Loucy (cell line): ENCODE data around the gene IL20RB.

ENCODE experiments used
- H2AFZ ChIP-seq: fragments of 200-600 bp; sonication (generic); 2 replicates; pipeline ENCODE4 v1.6.0; 2016; ENCODE audit warnings: antibody characterized with exemption, mild to moderate bottlenecking, low read length, moderate library complexity
- H3F3A ChIP-seq: fragments of 200-600 bp; 2 replicates; pipeline ENCODE4 v1.6.0; 2016; ENCODE audit warnings: antibody characterized with exemption, low read depth, mild to moderate bottlenecking
- H3K27me3 ChIP-seq: fragments of 200-600 bp; sonication (generic); 2 replicates; pipeline ENCODE4 v1.6.1; 2014; ENCODE audit warnings: low read length, mild to moderate bottlenecking; ENCODE audit not compliant: insufficient read depth, poor library complexity, severe bottlenecking
- H3K36me3 ChIP-seq: fragments of 200-600 bp; sonication (generic); 2 replicates; pipeline ENCODE4 v1.6.1; 2016; ENCODE audit warnings: low read length; ENCODE audit not compliant: insufficient read depth
- H3K4me1 ChIP-seq: fragments of 200-600 bp; sonication (generic); 2 replicates; pipeline ENCODE4 v1.5.1; 2014; ENCODE audit warnings: low read length, mild to moderate bottlenecking; ENCODE audit not compliant: insufficient read depth, poor library complexity, severe bottlenecking
- H3K4me2 ChIP-seq: fragments of 200-600 bp; sonication (generic); 2 replicates; pipeline ENCODE4 v1.6.0; 2014; ENCODE audit warnings: antibody characterized with exemption, low read length, low read depth, mild to moderate bottlenecking; ENCODE audit not compliant: poor library complexity, severe bottlenecking
- H3K4me3 ChIP-seq: fragments of 200-600 bp; sonication (generic); 2 replicates; pipeline ENCODE4 v1.5.1; 2014; ENCODE audit warnings: low read length, mild to moderate bottlenecking, mixed read lengths; ENCODE audit not compliant: poor library complexity, severe bottlenecking
- H3K79me2 ChIP-seq: fragments of 200-600 bp; sonication (generic); 2 replicates; pipeline ENCODE4 v1.6.1; 2014; ENCODE audit warnings: low read length; ENCODE audit not compliant: insufficient read depth
- H3K9ac ChIP-seq: fragments of 200-600 bp; sonication (generic); 2 replicates; pipeline ENCODE4 v1.6.0; 2014; ENCODE audit warnings: mild to moderate bottlenecking, low read depth, low read length, moderate library complexity; ENCODE audit not compliant: poor library complexity, severe bottlenecking
- H3K9me2 ChIP-seq: fragments of 200-600 bp; sonication (generic); replicated peaks from 2 replicates; pipeline ENCODE4 v1.6.1; 2016; ENCODE audit warnings: low read depth, low read length, mixed read lengths
- H3K9me3 ChIP-seq: fragments of 200-600 bp; sonication (generic); 2 replicates; pipeline ENCODE4 v1.6.1; 2014; ENCODE audit warnings: mild to moderate bottlenecking, antibody characterized with exemption, low read length, low read depth; ENCODE audit not compliant: insufficient read depth
- H4K20me1 ChIP-seq: fragments of 200-600 bp; sonication (generic); 2 replicates; pipeline ENCODE4 v1.6.0; 2014; ENCODE audit warnings: antibody characterized with exemption, low read length, mild to moderate bottlenecking; ENCODE audit not compliant: insufficient read depth, poor library complexity, severe bottlenecking
- CTCF ChIP-seq: fragments of 200-600 bp; sonication (generic); conservative IDR thresholded peaks from 2 replicates; pipeline ENCODE4 v1.5.1; 2014; ENCODE audit warnings: mild to moderate bottlenecking, antibody characterized with exemption, low read length
- EZH2phosphoT487 ChIP-seq: fragments of 200-600 bp; IDR thresholded peaks from 2 replicates; pipeline ENCODE4 v1.6.1; 2018; ENCODE audit warnings: antibody characterized with exemption, mild to moderate bottlenecking, moderate library complexity, borderline replicate concordance

The IL20RB gene

GRCh38 chr3:136949708-136950107 is 8.1 kb upstream of the IL20RB start:
- peaks cover 53% of the 10 kb centered on the region for H3K36me3 ChIP-seq
- no peaks in the 10 kb centered on the region for H3K9me3 ChIP-seq
- H4K20me1 ChIP-seq: peaks cover 25% of the 10 kb centered on the region
- peaks cover 43% of the 10 kb centered on the region for H3K79me2 ChIP-seq
- H3K9me2 ChIP-seq: no peaks in the 10 kb centered on the region
- no peaks in the 10 kb centered on the region for H3K27me3 ChIP-seq
- no peak for TF ChIP-seq EZH2phosphoT487
- peak; percentile 41 for TF ChIP-seq CTCF
- H3K4me1 ChIP-seq: no peaks in the 10 kb centered on the region
- no peak overlapping the region for H3K4me2 ChIP-seq
- no peaks in the 10 kb centered on the region for H3F3A ChIP-seq
- H3K9ac ChIP-seq: no peak overlapping the region
- no peak overlapping the region for H3K4me3 ChIP-seq
- H2AFZ ChIP-seq: no peak overlapping the region

DNA sequence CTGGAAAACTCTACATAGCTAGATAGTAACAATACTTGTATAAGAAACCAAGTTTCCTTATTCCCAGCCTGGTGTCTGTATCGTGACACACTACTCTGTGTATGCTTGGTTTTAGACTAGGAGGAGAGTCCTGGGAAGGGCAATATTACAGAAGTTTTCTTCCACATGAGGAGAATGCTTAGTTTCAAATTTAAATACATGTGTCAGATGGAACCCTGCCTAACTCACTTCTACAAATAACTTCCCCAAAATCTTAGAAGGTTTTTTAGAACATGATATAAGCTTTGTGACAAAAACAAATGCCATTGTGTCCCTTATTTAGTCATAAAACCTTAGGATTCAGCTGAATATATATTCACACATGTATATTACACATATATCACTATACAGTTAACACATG is 7.2 kb upstream of the IL20RB start:
- no peak overlapping the region for H3K4me3 ChIP-seq
- H2AFZ ChIP-seq: no peak overlapping the region
- H3K4me1 ChIP-seq: no peaks in the 10 kb centered on the region
- H3K79me2 ChIP-seq: peaks cover 36% of the 10 kb centered on the region
- peaks cover 22% of the 10 kb centered on the region for H4K20me1 ChIP-seq
- H3K9ac ChIP-seq: no peak overlapping the region
- H3F3A ChIP-seq: no peaks in the 10 kb centered on the region
- no peaks in the 10 kb centered on the region for H3K9me3 ChIP-seq
- H3K36me3 ChIP-seq: peaks cover 50% of the 10 kb centered on the region
- no peaks in the 10 kb centered on the region for H3K27me3 ChIP-seq
- no peak for TF ChIP-seq EZH2phosphoT487
- no peak for TF ChIP-seq CTCF
- H3K9me2 ChIP-seq: no peaks in the 10 kb centered on the region
- H3K4me2 ChIP-seq: no peak overlapping the region

DNA sequence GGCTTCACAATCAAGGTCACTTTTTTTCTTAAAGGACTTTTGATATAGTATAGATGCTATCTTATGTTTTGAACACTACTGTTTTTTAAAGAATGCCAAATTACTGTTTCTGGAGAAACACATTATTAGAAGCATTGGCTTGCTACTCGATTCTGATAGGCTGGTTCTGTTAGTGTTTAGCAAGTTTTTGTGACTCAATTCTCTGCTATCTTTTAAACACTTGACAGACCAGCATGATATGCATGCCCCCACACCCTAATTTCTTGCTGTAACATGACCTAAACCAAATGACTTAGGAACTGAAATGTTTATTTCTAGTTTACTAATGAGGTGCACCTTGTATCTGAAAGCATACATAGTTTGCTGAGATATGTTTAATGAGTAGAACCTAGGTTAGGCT is 5.5 kb upstream of the IL20RB start:
- no peaks in the 10 kb centered on the region for H3F3A ChIP-seq
- H3K9me3 ChIP-seq: no peaks in the 10 kb centered on the region
- no peak overlapping the region for H3K4me3 ChIP-seq
- H3K4me2 ChIP-seq: no peak overlapping the region
- H3K79me2 ChIP-seq: peaks cover 23% of the 10 kb centered on the region
- peaks cover 16% of the 10 kb centered on the region for H4K20me1 ChIP-seq
- no peaks in the 10 kb centered on the region for H3K27me3 ChIP-seq
- H3K9me2 ChIP-seq: no peaks in the 10 kb centered on the region
- no peaks in the 10 kb centered on the region for H3K4me1 ChIP-seq
- H3K9ac ChIP-seq: no peak overlapping the region
- no peak overlapping the region for H2AFZ ChIP-seq
- peaks cover 33% of the 10 kb centered on the region for H3K36me3 ChIP-seq
- no peak for TF ChIP-seq CTCF
- no peak for TF ChIP-seq EZH2phosphoT487
